GM12878 (cell line): ENCODE data around the gene FAM114A1. TPM values are rescaled to one million over a fixed set of nuclear protein-coding genes. Genes with fewer than 3 reads are reported as not detected.

Experiments
- ATAC-seq: fragments of 200-7000 bp; cut with Tn5 transposase; 3 replicates; pipeline ENCODE4 v1.9.1; 2020; ENCODE audit warnings: mild to moderate bottlenecking, moderate library complexity
- BruUV-seq: library from RNA; stranded (reverse); fragments of 400-500 nt; replicated peaks from 2 replicates; lab custom pipeline; 2021; lab: Mats Ljungman, UMichigan
- CTCF ChIA-PET: fragments of 300-600 bp; sonication (Branson Sonifier 250); formaldehyde crosslinking; extraction: SDS; loops from one replicate; lab custom pipeline; 2021; ENCODE audit warnings: inconsistent platforms; lab: Yijun Ruan, JAX
- POLR2A ChIA-PET: fragments of 350-600 bp; formaldehyde crosslinking; extraction: SDS; loops from one replicate; lab custom pipeline; 2021; ENCODE audit warnings: inconsistent platforms; lab: Charles Lee
- RAD21 ChIA-PET: fragments of 300-600 bp; sonication (Branson Sonifier 250); formaldehyde crosslinking; loops from one replicate; lab custom pipeline; 2023; ENCODE audit warnings: antibody characterized with exemption; ENCODE audit not compliant: unreplicated experiment; lab: Charles Lee
- SMC1A ChIA-PET: fragments of 300-600 bp; sonication (Branson Sonifier 250); formaldehyde crosslinking; loops from one replicate; lab custom pipeline; 2023; ENCODE audit not compliant: unreplicated experiment, uncharacterized antibody; lab: Charles Lee
- DNase-seq: peaks from one replicate; pipeline ENCODE4 v3.0.0-alpha.2; 2011; ENCODE audit warnings: low read depth, low spot score
- FAIRE-seq: peaks from 3 replicates; lab custom pipeline; 2011; peaks lifted over from hg19 to GRCh38; lab: Jason Lieb, UNC
- H2AFZ ChIP-seq: 2 replicates; pipeline ENCODE4 v1.6.0; 2011; ENCODE audit warnings: low read depth, low read length, control low read depth; ENCODE audit not compliant: control insufficient read depth
- H3K27ac ChIP-seq: 2 replicates; pipeline ENCODE4 v1.5.1; 2011; ENCODE audit warnings: control low read depth; ENCODE audit not compliant: control insufficient read depth, insufficient read depth
- H3K27me3 ChIP-seq, 2 experiments: replicated peaks in 1 of 2; 2 replicates each; pipeline versions ENCODE4 v1.6.0 to v1.6.1; 2011; ENCODE audit warnings: low read length in 1 of 2; ENCODE audit not compliant: control insufficient read depth in 2 of 2, insufficient read depth in 2 of 2
- H3K36me3 ChIP-seq, 2 experiments: 2 replicates each; pipeline ENCODE4 v1.5.1; 2011; ENCODE audit warnings: low read length in 1 of 2; ENCODE audit not compliant: control insufficient read depth in 2 of 2, insufficient read depth in 2 of 2
- H3K4me1 ChIP-seq: 2 replicates; pipeline ENCODE4 v1.6.1; 2011; ENCODE audit warnings: mild to moderate bottlenecking, low read length, moderate library complexity, mixed read lengths; ENCODE audit not compliant: control insufficient read depth, insufficient read depth
- H3K4me2 ChIP-seq: 2 replicates; pipeline ENCODE4 v1.6.0; 2011; ENCODE audit warnings: control low read depth; ENCODE audit not compliant: control insufficient read depth, insufficient read depth
- H3K4me3 ChIP-seq: fragments of 200-600 bp; sonication (generic); 2 replicates; pipeline ENCODE4 v1.5.1; 2016
- H3K79me2 ChIP-seq: 2 replicates; pipeline ENCODE4 v1.6.0; 2011; ENCODE audit warnings: low read length; ENCODE audit not compliant: control insufficient read depth, insufficient read depth
- H3K9ac ChIP-seq: 2 replicates; pipeline ENCODE4 v1.8.0; 2011; ENCODE audit warnings: low read length, control low read depth, mixed read lengths; ENCODE audit not compliant: control insufficient read depth, insufficient read depth
- H3K9me3 ChIP-seq: replicated peaks from 3 replicates; pipeline ENCODE4 v1.5.1; 2011; ENCODE audit warnings: mild to moderate bottlenecking, low read length; ENCODE audit not compliant: control insufficient read depth, insufficient read depth
- H4K20me1 ChIP-seq: 2 replicates; pipeline ENCODE4 v1.6.0; 2011; ENCODE audit not compliant: control insufficient read depth, insufficient read depth
- GATAD2B ChIP-seq: fragments of 450-650 bp; conservative IDR thresholded peaks from 2 replicates; pipeline ENCODE4 v1.6.1; 2017; ENCODE audit warnings: low read depth, mild to moderate bottlenecking, moderate library complexity
- HSF1 ChIP-seq: fragments of 150-350 bp; IDR thresholded peaks from 2 replicates; pipeline ENCODE4 v1.6.1; 2014; ENCODE audit warnings: mild to moderate bottlenecking, low read depth, low read length
- MXI1 ChIP-seq: fragments of 150-350 bp; IDR thresholded peaks from 2 replicates; pipeline ENCODE4 v1.6.1; 2011; ENCODE audit warnings: low read depth, mild to moderate bottlenecking, inconsistent platforms, low read length, improper control_type of control experiment
- PAX5 ChIP-seq: IDR thresholded peaks from 2 replicates; pipeline ENCODE4 v1.6.1; 2011; ENCODE audit warnings: low read depth, low read length, borderline replicate concordance
- PML ChIP-seq: IDR thresholded peaks from 2 replicates; pipeline ENCODE4 v1.6.1; 2012; ENCODE audit warnings: low read length, inconsistent platforms
- SIN3A ChIP-seq: IDR thresholded peaks from 2 replicates; pipeline ENCODE4 v1.6.1; 2012; ENCODE audit warnings: low read depth, low read length, improper control_type of control experiment
- TARDBP ChIP-seq: IDR thresholded peaks from 2 replicates; pipeline ENCODE4 v1.6.1; 2016; ENCODE audit warnings: borderline replicate concordance
- ZBTB4 ChIP-seq: fragments of 450-650 bp; formaldehyde crosslinking; IDR thresholded peaks from 2 replicates; pipeline ENCODE4 v1.4.0; 2022; ENCODE audit warnings: mild to moderate bottlenecking, moderate library complexity
- WGBS: methylation state at CpG from one replicate; pipeline ENCODE4 v1.1.6; 2016; ENCODE audit warnings: low lambda C conversion rate; ENCODE audit not compliant: insufficient replicate concordance, insufficient coverage; ENCODE audit errors: missing lambda C conversion rate; 5-methylcytosine and 5-hydroxymethylcytosine counted together
- in situ Hi-C: fragments of 300-500 bp; cut with MboI; formaldehyde crosslinking; loops from 9 replicates; pipeline ENCODE4 v1.14.3; 2018; ENCODE audit warnings: mixed read lengths
- intact Hi-C: fragments of 100-400 bp; cut with micrococcal nuclease; formaldehyde crosslinking; loops from one replicate; pipeline ENCODE4 v1.14.2; 2022; ENCODE audit not compliant: unreplicated experiment
- polyA plus RNA-seq, 11 experiments: library from polyadenylated mRNA; depleted of rRNA in 4 of 11; unstranded in 6 of 11; stranded (reverse) in 5 of 11; fragments of >200 nt; fragmentation: Nextera tagmentation in 4 of 11; fragmentation: Illumina TruSeq in 1 of 11; extraction: Ambion mirVana in 4 of 11; extraction: Trizol in 1 of 11; gene quantifications; 1 replicate in 1 of 11; 2 replicates in 10 of 11; pipeline versions ENCODE4 v1.2.1 to v1.2.3, GENCODE V29; 2011 to 2016; ENCODE audit warnings: inconsistent platforms in 2 of 11, missing spikeins in 2 of 11, low read depth in 1 of 11
- total RNA-seq, 4 experiments: library from RNA; depleted of rRNA in 3 of 4; stranded (reverse); fragments of >200 nt in 3 of 4; fragmentation: Illumina TruSeq in 1 of 4; extraction: Trizol in 1 of 4; gene quantifications; 2 replicates each; pipeline versions ENCODE4 v1.2.1 to v1.2.3, GENCODE V29; 2013 to 2021

FAM114A1 gene
- total and polyA plus RNA-seq, 10 of the 15 experiments (the other 5 are each of a cell fraction or from before 2014, with no cell fraction given) = 1.3 to 6.2 (median 3.9) TPM

GRCh38 chr4:38964942-38965775 is 97.6 kb downstream of the FAM114A1 start:
- no peak overlapping the region for H3K9ac ChIP-seq
- H3K36me3 ChIP-seq = peaks cover 0 to 8% of the 10 kb centered on the region in 2 experiments; a peak in 2 of 4 replicates
- no peaks in the 10 kb centered on the region; the same call in 2 of the 3 replicates for H3K9me3 ChIP-seq
- ChIA-PET SMC1A (interaction anchor here (1.2 to 2.5 kb wide), 2 partner anchors 10 to 12 kb away, joined by 3 to 7 read pairs; no protein-coding TSS in a partner anchor), POLR2A (interaction anchor here (0.6 kb wide), 1 partner anchor 345 kb away, joined by 3 read pairs; no protein-coding TSS in a partner anchor), RAD21 (interaction anchor here (0.6 to 0.9 kb wide), 2 partner anchors 15 to 83 kb away, joined by 3 to 5 read pairs; no protein-coding TSS in a partner anchor), CTCF (interaction anchor here (1.2 to 1.5 kb wide), 2 partner anchors 9 to 13 kb away, joined by 3 read pairs; no protein-coding TSS in a partner anchor)
- intact Hi-C loops (no loop called here), in situ Hi-C loops (no loop called here)
- FAIRE-seq (no peak), ATAC-seq (no peak), DNase-seq (no peak)
- H3K4me2 ChIP-seq = no peak overlapping the region
- 97% methylated on average over 11 of the region's 11 CpGs for WGBS
- no peak overlapping the region for H3K27ac ChIP-seq
- H3K79me2 ChIP-seq = no peaks in the 10 kb centered on the region
- H3K4me3 ChIP-seq = no peak overlapping the region
- no peaks in the 10 kb centered on the region for H4K20me1 ChIP-seq
- no peak overlapping the region for H2AFZ ChIP-seq
- no peaks in the 10 kb centered on the region for H3K4me1 ChIP-seq
- TF ChIP-seq GATAD2B (no peak), PAX5 (no peak), SIN3A (no peak), ZBTB4 (CRISPR knock-in tag) (no peak), HSF1 (no peak), MXI1 (no peak), TARDBP (no peak), PML (no peak)
- no TSS peak for BruUV-seq
- H3K27me3 ChIP-seq = no peaks in the 10 kb centered on the region
